ENCODE measurements around the gene KIAA0513. TPM values are rescaled to one million over a fixed set of nuclear protein-coding genes. Genes with fewer than 3 reads are reported as not detected.

Gene KIAA0513
- total and polyA plus RNA-seq, 9 donors = 1.6 to 4.2 (median 2.6) TPM

- Histone ChIP-seq H3K4me1 (ENCODE audit: control insufficient read depth, insufficient read depth, low read length) (peaks cover 36% of the 10 kb centered on the region), H3K4me3 (ENCODE audit: low read length) (no peak overlapping the region), H3K27me3 (ENCODE audit: control insufficient read depth, insufficient read depth, low read length) (no peaks in the 10 kb centered on the region), H3K9me3 (replicated peaks; ENCODE audit: control insufficient read depth, low read depth, low read length) (no peaks in the 10 kb centered on the region), H3K27ac (ENCODE audit: low read length) (peak overlapping the region; percentile 72), H3K36me3 (ENCODE audit: control insufficient read depth, insufficient read depth, low read length) (peaks cover 5% of the 10 kb centered on the region)
- 53% methylated on average over 10 of the region's 16 CpGs for WGBS (ENCODE audit: insufficient coverage)
- DNase-seq = no peak
Observed at GRCh38 chr16:85003725-85004586, 23.6 kb upstream of the KIAA0513 start.

GRCh38 chr16:85004587-85005205, 22.9 kb upstream of the KIAA0513 start:
- H3K9me3 ChIP-seq (replicated peaks; ENCODE audit: control insufficient read depth, low read depth, low read length) = no peaks in the 10 kb centered on the region
- no peaks in the 10 kb centered on the region for H3K27me3 ChIP-seq (ENCODE audit: control insufficient read depth, insufficient read depth, low read length)
- peaks cover 5% of the 10 kb centered on the region for H3K36me3 ChIP-seq (ENCODE audit: control insufficient read depth, insufficient read depth, low read length)
- no peak overlapping the region for H3K4me3 ChIP-seq (ENCODE audit: low read length)
- WGBS (ENCODE audit: insufficient coverage) = 69% methylated on average over 6 of the region's 10 CpGs
- H3K27ac ChIP-seq (ENCODE audit: low read length) = peak overlapping the region; percentile 72
- peaks cover 36% of the 10 kb centered on the region for H3K4me1 ChIP-seq (ENCODE audit: control insufficient read depth, insufficient read depth, low read length)
- peak; percentile 57 for DNase-seq

GRCh38 chr16:85005285-85006069, 22.1 kb upstream of the KIAA0513 start:
- Histone ChIP-seq H3K36me3 (ENCODE audit: control insufficient read depth, insufficient read depth, low read length) (peaks cover 5% of the 10 kb centered on the region), H3K9me3 (replicated peaks; ENCODE audit: control insufficient read depth, low read depth, low read length) (no peaks in the 10 kb centered on the region), H3K4me1 (ENCODE audit: control insufficient read depth, insufficient read depth, low read length) (peaks cover 36% of the 10 kb centered on the region), H3K27me3 (ENCODE audit: control insufficient read depth, insufficient read depth, low read length) (no peaks in the 10 kb centered on the region), H3K4me3 (ENCODE audit: low read length) (no peak overlapping the region), H3K27ac (ENCODE audit: low read length) (peak overlapping the region; percentile 72)
- peak; percentile 89 for DNase-seq
- 48% methylated on average over 7 of the region's 11 CpGs for WGBS (ENCODE audit: insufficient coverage)

- no peaks in the 10 kb centered on the region for H3K9me3 ChIP-seq (replicated peaks; ENCODE audit: control insufficient read depth, low read depth, low read length)
- 96% methylated on average over 2 of the region's 7 CpGs for WGBS (ENCODE audit: insufficient coverage)
- no peak overlapping the region for H3K4me3 ChIP-seq (ENCODE audit: low read length)
- H3K4me1 ChIP-seq (ENCODE audit: control insufficient read depth, insufficient read depth, low read length) = peaks cover 35% of the 10 kb centered on the region
- H3K27ac ChIP-seq (ENCODE audit: low read length) = no peak overlapping the region
- peaks cover 5% of the 10 kb centered on the region for H3K36me3 ChIP-seq (ENCODE audit: control insufficient read depth, insufficient read depth, low read length)
- H3K27me3 ChIP-seq (ENCODE audit: control insufficient read depth, insufficient read depth, low read length) = no peaks in the 10 kb centered on the region
- DNase-seq = no peak
Observed at GRCh38 chr16:85006639-85007038, 21.0 kb upstream of the KIAA0513 start.

GRCh38 chr16:85007496-85008214, 19.9 kb upstream of the KIAA0513 start:
- no peak overlapping the region for H3K4me3 ChIP-seq (ENCODE audit: low read length)
- WGBS (ENCODE audit: insufficient coverage) = 100% methylated on average over 1 of the region's 7 CpGs
- peaks cover 3% of the 10 kb centered on the region for H3K36me3 ChIP-seq (ENCODE audit: control insufficient read depth, insufficient read depth, low read length)
- H3K27me3 ChIP-seq (ENCODE audit: control insufficient read depth, insufficient read depth, low read length) = no peaks in the 10 kb centered on the region
- no peak for DNase-seq
- no peak overlapping the region for H3K27ac ChIP-seq (ENCODE audit: low read length)
- H3K4me1 ChIP-seq (ENCODE audit: control insufficient read depth, insufficient read depth, low read length) = peaks cover 34% of the 10 kb centered on the region
- H3K9me3 ChIP-seq (replicated peaks; ENCODE audit: control insufficient read depth, low read depth, low read length) = no peaks in the 10 kb centered on the region

- DNase-seq = no peak
- no peak overlapping the region for H3K27ac ChIP-seq (ENCODE audit: low read length)
- 50% methylated on average over 1 of the region's 3 CpGs for WGBS (ENCODE audit: insufficient coverage)
- no peaks in the 10 kb centered on the region for H3K9me3 ChIP-seq (replicated peaks; ENCODE audit: control insufficient read depth, low read depth, low read length)
- H3K4me1 ChIP-seq (ENCODE audit: control insufficient read depth, insufficient read depth, low read length) = peaks cover 28% of the 10 kb centered on the region
- peaks cover 3% of the 10 kb centered on the region for H3K36me3 ChIP-seq (ENCODE audit: control insufficient read depth, insufficient read depth, low read length)
- H3K4me3 ChIP-seq (ENCODE audit: low read length) = no peak overlapping the region
- no peaks in the 10 kb centered on the region for H3K27me3 ChIP-seq (ENCODE audit: control insufficient read depth, insufficient read depth, low read length)
Observed at GRCh38 chr16:85008271-85008670, 19.3 kb upstream of the KIAA0513 start.

GRCh38 chr16:85010446-85010930, 17.1 kb upstream of the KIAA0513 start:
- Histone ChIP-seq H3K36me3 (ENCODE audit: control insufficient read depth, insufficient read depth, low read length) (no peaks in the 10 kb centered on the region), H3K4me1 (ENCODE audit: control insufficient read depth, insufficient read depth, low read length) (peaks cover 12% of the 10 kb centered on the region), H3K4me3 (ENCODE audit: low read length) (peak overlapping the region; percentile 95), H3K27me3 (ENCODE audit: control insufficient read depth, insufficient read depth, low read length) (no peaks in the 10 kb centered on the region), H3K27ac (ENCODE audit: low read length) (peak overlapping the region; percentile 72), H3K9me3 (replicated peaks; ENCODE audit: control insufficient read depth, low read depth, low read length) (no peaks in the 10 kb centered on the region)
- WGBS (ENCODE audit: insufficient coverage) = no CpG with 5 or more reads among the region's 9 CpGs
- no peak for DNase-seq

- peak; percentile 94 for DNase-seq
- no peaks in the 10 kb centered on the region for H3K9me3 ChIP-seq (replicated peaks; ENCODE audit: control insufficient read depth, low read depth, low read length)
- no peaks in the 10 kb centered on the region for H3K27me3 ChIP-seq (ENCODE audit: control insufficient read depth, insufficient read depth, low read length)
- H3K4me3 ChIP-seq (ENCODE audit: low read length) = peak within 1 kb of the TSS; percentile 95
- peak within 1 kb of the TSS; percentile 97 for H3K27ac ChIP-seq (ENCODE audit: low read length)
- under 1% methylated on average over 84 of the region's 86 CpGs for WGBS (ENCODE audit: insufficient coverage)
- peaks cover 7% of the 10 kb centered on the region for H3K4me1 ChIP-seq (ENCODE audit: control insufficient read depth, insufficient read depth, low read length)
- no peaks in the 10 kb centered on the region for H3K36me3 ChIP-seq (ENCODE audit: control insufficient read depth, insufficient read depth, low read length)
Observed at GRCh38 chr16:85010931-85011845, 16.4 kb upstream of the KIAA0513 start, which contains the start of gene ZDHHC7. Gene ZDHHC7 (minus strand): TSS chr16:85011535. CDS start chr16:84990618, 20,917 bp downstream.

GRCh38 chr16:85011846-85012284, 15.7 kb upstream of the KIAA0513 start:
- peaks cover 7% of the 10 kb centered on the region for H3K4me1 ChIP-seq (ENCODE audit: control insufficient read depth, insufficient read depth, low read length)
- 7% methylated on average over 14 of the region's 17 CpGs for WGBS (ENCODE audit: insufficient coverage)
- no peaks in the 10 kb centered on the region for H3K36me3 ChIP-seq (ENCODE audit: control insufficient read depth, insufficient read depth, low read length)
- peak overlapping the region; percentile 95 for H3K4me3 ChIP-seq (ENCODE audit: low read length)
- H3K9me3 ChIP-seq (replicated peaks; ENCODE audit: control insufficient read depth, low read depth, low read length) = no peaks in the 10 kb centered on the region
- DNase-seq = no peak
- H3K27me3 ChIP-seq (ENCODE audit: control insufficient read depth, insufficient read depth, low read length) = peaks cover 4% of the 10 kb centered on the region
- H3K27ac ChIP-seq (ENCODE audit: low read length) = peak overlapping the region; percentile 97

All from muscle of leg (tissue), 11 donors.